Right hindlimb (tissue), 1 donor: ENCODE measurements around the gene EPS15.
"Not testable (repeated sequence)": the region's sequence is repeated elsewhere in the genome, so short reads cannot be mapped to it uniquely, and the experiment has no call there.

ENCODE experiments used
- DNase-seq: peaks from one replicate; pipeline ENCODE4 v3.0.0-alpha.2; 2018

EPS15 gene

GRCh38 chr1:51329443-51330325, 189.4 kb downstream of the EPS15 start:
- DNase-seq = no peak

GRCh38 chr1:51328926-51329325, 190.1 kb downstream of the EPS15 start:
- no peak for DNase-seq

GRCh38 chr1:51328279-51328678, 190.8 kb downstream of the EPS15 start:
- DNase-seq = no peak

GRCh38 chr1:51327386-51327785, 191.7 kb downstream of the EPS15 start:
- no peak for DNase-seq

- no peak for DNase-seq
Measured at GRCh38 chr1:51326839-51327238, 192.2 kb downstream of the EPS15 start.

GRCh38 chr1:51325878-51326755, 192.9 kb downstream of the EPS15 start:
- DNase-seq = no peak

GRCh38 chr1:51325391-51325790, 193.7 kb downstream of the EPS15 start:
- no peak for DNase-seq

- DNase-seq = not testable (repeated sequence)
Measured at GRCh38 chr1:51325011-51325385, 194.1 kb downstream of the EPS15 start.

GRCh38 chr1:51324251-51325010, 194.6 kb downstream of the EPS15 start:
- no peak for DNase-seq

GRCh38 chr1:51323778-51324177, 195.3 kb downstream of the EPS15 start:
- no peak for DNase-seq

GRCh38 chr1:51322417-51323101, 196.5 kb downstream of the EPS15 start:
- no peak for DNase-seq

- no peak for DNase-seq
Measured at GRCh38 chr1:51321924-51322280, 197.2 kb downstream of the EPS15 start.

GRCh38 chr1:51320967-51321923, 197.8 kb downstream of the EPS15 start:
- no peak for DNase-seq

- no peak for DNase-seq
Measured at GRCh38 chr1:51317798-51318197, 201.3 kb downstream of the EPS15 start.

- DNase-seq = no peak
Measured at GRCh38 chr1:51316846-51317120, 202.3 kb downstream of the EPS15 start.

- DNase-seq = no peak
Measured at GRCh38 chr1:51316113-51316845, 202.8 kb downstream of the EPS15 start.

- DNase-seq = no peak
Measured at GRCh38 chr1:51314974-51315373, 204.1 kb downstream of the EPS15 start.

GRCh38 chr1:51313961-51314777, 204.9 kb downstream of the EPS15 start:
- no peak for DNase-seq

GRCh38 chr1:51313268-51313852, 205.7 kb downstream of the EPS15 start:
- DNase-seq = no peak

- DNase-seq = no peak
Measured at GRCh38 chr1:51312718-51313117, 206.3 kb downstream of the EPS15 start.
